ENCODE measurements around the gene WFIKKN1.

DNA sequence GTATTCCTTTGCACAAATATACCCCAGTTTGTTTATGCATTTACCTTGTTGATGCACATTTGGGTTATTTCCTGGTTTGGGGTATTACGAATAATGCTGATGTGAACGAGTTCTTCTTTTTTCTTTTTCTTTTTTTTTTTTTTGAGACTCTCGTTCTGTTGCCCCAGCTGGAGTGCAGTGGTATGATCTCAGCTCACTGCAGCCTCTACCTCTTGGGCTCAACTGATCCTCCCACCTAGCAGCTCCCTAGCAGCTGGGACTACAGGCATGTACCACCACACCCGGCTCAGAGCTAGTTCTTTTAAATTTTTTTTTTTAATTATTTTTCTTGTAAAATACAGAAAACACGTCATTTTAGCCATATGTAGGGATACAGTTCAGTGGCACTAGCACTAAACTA is 26.9 kb upstream of the WFIKKN1 start:
- TF ChIP-seq POLR2A (IDR thresholded peaks at IDR 0.05; ENCODE audit: low read length) (no peak), GATA1 (IDR thresholded peaks at IDR 0.05; ENCODE audit: low read depth, low read length) (no peak)
